Suppressor macrophage (primary cell): ENCODE measurements around the gene SLC8A3.
A peak's percentile ranks its signal among the peaks of the same experiment; 100 is the strongest.

Experiments used
- DNase-seq, 4 experiments: peaks; one replicate each; pipeline ENCODE4 v3.0.0-alpha.2; 2020 to 2022

SLC8A3 gene

GRCh38 chr14:70022771-70023445 lies 165.8 kb downstream of the SLC8A3 start:
- DNase-seq = no peak

GRCh38 chr14:70021548-70022220 lies 167.1 kb downstream of the SLC8A3 start:
- DNase-seq = peak; percentile 56 to 80 (median 78)

GRCh38 chr14:70020352-70021170 lies 168.2 kb downstream of the SLC8A3 start:
- peak; percentile 27 to 69 (median 57) for DNase-seq

GRCh38 chr14:70019695-70020094 lies 169.1 kb downstream of the SLC8A3 start:
- DNase-seq = no peak

- peak; percentile 67 to 86 (median 80) for DNase-seq
Observed at GRCh38 chr14:70018713-70019211, 170.0 kb downstream of the SLC8A3 start.

- peak in 1 of 4 experiments; percentile 8 for DNase-seq
Observed at GRCh38 chr14:70018230-70018629, 170.5 kb downstream of the SLC8A3 start.

GRCh38 chr14:70014406-70015095 lies 174.2 kb downstream of the SLC8A3 start:
- DNase-seq = peak; percentile 36 to 68 (median 62)

- DNase-seq = peak; percentile 41 to 70 (median 58)
Observed at GRCh38 chr14:70013271-70013873, 175.4 kb downstream of the SLC8A3 start.

- no peak for DNase-seq
Observed at GRCh38 chr14:70011708-70012107, 177.0 kb downstream of the SLC8A3 start.

GRCh38 chr14:70011098-70011497 lies 177.7 kb downstream of the SLC8A3 start:
- no peak for DNase-seq

- no peak for DNase-seq
Observed at GRCh38 chr14:70009961-70010360, 178.8 kb downstream of the SLC8A3 start.

- no peak for DNase-seq
Observed at GRCh38 chr14:70008284-70009262, 180.2 kb downstream of the SLC8A3 start.

- DNase-seq = peak in 1 of 4 experiments; percentile 13
Observed at GRCh38 chr14:70006699-70007098, 182.1 kb downstream of the SLC8A3 start.

- DNase-seq = no peak
Observed at GRCh38 chr14:70005281-70005805, 183.4 kb downstream of the SLC8A3 start.

- no peak for DNase-seq
Observed at GRCh38 chr14:70004791-70005190, 184.0 kb downstream of the SLC8A3 start.

GRCh38 chr14:70002589-70003346 lies 186.0 kb downstream of the SLC8A3 start:
- DNase-seq = no peak

- no peak for DNase-seq
Observed at GRCh38 chr14:70000601-70001000, 188.2 kb downstream of the SLC8A3 start.

- no peak for DNase-seq
Observed at GRCh38 chr14:69999261-69999674, 189.5 kb downstream of the SLC8A3 start.

- DNase-seq = no peak
Observed at GRCh38 chr14:69997849-69998248, 190.9 kb downstream of the SLC8A3 start.

- DNase-seq = peak in 3 of 4 experiments; percentile 36 to 55 (median 52)
Observed at GRCh38 chr14:69996216-69996615, 192.5 kb downstream of the SLC8A3 start.
